HG03442 (cell line): Measurements from ENCODE around the gene FAM181A.

Experiments
- ATAC-seq: cut with Tn5 transposase; IDR thresholded peaks from one replicate; pipeline ENCODE4 v1.9.1; 2021; ENCODE audit warnings: mild to moderate bottlenecking, moderate library complexity; ENCODE audit not compliant: unreplicated experiment

Gene FAM181A

DNA sequence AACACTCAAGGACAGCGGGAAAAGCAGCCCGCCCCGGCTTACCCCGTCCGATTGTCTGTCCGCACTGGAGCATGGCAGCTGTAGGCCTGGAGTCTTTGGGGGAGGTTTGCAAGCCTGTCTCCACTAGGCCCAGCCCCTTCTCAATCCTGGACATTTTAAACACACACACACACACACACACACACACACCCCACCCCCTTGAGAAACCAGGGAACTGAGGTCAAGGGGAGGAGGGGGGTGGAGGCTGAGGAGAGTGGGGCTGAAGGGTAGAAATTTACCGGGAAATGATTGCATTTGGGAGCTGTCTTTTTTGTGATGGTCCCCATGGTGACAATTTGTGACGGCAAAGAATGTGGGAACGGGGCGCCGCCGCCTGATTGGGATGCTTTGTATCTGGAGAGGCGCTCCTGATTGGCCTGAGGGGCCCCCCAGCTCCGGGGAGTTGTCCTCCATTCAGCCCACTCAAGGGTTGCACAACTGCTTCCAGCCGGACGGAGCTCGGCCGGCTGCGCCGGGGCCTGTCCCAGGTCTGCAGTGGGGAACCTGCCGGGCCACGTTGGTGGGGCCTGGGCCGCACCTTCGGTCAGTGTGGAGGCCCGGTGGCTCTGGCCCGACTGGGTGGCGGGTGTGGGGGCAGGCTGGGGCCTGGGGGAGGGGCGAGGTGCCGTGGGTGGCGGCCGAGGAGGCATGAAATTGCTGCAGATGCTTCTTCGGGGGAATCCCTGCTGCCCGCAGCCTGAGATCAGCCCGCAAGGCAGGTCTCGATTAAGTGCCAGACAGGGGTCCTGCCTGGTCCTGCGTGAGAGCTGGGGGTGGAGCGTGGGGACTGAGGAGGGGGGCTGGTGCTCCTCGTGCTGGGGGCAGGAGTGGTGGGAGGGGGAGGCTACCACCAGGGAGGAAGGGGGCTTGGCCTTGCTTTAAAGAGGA lies at the start of gene FAM181A:
Gene FAM181A, plus strand, starts transcription at position 472 of the 927 bp plus-strand sequence. CDS start 942 bp downstream, outside the sequence.
- ATAC-seq = no peak

DNA sequence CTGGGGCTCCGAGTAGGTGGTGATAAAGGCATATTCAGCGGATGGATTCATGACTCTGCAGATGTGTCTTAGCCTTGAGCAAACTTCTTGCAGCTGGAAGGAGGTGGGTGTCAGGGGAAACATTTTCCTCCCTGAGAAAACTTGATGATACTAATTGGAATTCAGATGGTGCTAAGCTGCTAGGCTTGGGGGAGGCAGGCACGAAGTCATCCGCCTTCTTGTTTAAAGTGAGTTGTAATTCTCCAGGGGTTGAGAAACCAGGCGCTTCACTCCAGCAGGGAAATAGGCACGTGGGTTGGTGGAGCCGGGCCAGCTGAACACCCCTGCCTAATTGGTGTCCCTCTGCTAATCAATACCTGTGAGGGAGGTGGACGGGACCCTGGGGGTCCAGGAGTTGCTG lies 48.9 kb upstream of the FAM181A start:
- ATAC-seq = no peak

DNA sequence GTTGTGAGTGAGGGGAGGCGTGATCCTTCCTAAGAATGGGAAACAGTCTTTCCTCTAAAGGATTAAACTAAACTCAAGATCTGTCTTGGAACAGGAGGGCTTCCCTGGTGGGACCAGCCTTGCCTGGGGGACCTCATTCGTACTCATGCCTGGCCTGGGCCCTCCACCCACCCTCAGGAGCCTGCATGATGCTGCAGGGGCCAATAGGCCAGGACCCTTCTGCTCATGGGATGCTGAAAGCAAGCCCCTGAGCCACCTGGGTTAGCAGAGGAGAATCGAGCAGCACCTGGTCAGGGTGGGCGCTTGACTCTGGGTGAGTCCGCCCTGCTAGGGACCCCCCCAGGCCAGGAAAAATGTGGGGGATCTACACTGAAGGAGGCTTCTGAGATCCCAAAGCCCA lies 48.3 kb upstream of the FAM181A start:
- no peak for ATAC-seq

DNA sequence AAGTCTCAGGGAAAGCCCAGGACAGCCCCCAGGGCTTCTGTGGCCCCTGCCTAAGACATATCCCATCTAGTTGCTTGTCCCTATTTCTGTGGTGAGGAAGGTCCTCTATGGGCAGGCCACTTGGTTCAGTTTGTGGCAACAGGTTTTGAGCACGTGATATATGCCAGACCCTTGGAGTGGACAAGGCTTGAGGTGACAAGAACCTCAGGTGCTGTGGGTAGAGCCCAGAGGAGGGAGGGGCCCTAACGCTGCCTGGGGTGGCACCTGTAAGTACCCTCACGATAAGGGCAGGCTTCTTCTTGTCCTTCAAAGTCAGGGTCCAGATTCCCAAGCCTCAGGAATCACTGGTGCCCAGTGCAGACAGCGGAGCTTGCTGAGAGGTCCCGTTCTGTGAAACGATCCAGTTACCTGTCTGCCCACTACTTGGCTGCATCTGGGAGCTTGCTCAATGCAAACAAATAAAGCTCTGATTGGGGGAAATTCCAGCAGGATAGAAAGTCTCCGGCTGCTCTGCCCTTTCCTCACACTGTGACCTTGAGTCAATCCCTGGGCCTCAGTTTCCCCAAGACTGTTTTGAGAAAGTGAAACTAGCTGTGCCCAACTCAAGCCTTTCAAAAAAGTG lies 47.7 kb upstream of the FAM181A start:
- ATAC-seq = no peak

DNA sequence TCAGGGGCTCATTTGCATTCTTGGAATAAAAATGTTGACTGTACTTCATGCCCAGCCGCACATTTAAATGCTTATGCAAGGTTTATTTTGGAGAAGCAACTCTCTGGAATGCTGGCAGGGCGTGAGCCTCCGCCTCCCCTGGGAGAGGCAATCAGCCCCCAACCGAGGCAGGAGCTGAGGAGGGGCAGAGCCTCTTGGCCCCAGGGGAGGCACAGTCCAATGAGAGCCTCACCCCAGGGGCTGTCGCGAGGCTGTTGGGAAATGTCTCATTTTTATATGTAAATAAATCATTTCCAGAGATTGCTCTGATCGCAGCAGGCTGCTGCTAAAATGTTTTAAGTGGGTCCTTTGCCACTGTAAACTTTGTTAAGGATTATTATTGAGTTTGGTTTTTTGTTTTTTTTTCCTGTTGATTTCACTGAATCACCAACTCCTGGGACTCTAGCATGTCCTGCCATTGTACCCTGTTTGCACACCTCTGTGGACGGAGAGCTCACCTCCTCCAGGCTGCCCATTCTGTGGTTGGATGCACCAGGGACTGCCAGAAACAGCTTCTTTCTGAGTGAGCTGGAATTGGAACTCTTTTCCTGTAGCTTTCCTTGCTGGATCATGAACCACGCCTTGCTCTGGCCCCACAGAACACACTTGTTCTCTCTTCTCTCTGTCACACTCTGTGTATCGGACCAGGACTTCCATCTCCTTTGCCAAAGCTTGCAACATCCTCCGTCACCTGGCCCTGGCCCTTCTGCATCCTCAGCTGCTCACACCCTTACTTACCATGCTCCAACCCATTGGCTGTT lies 46.9 kb upstream of the FAM181A start:
- ATAC-seq = no peak

DNA sequence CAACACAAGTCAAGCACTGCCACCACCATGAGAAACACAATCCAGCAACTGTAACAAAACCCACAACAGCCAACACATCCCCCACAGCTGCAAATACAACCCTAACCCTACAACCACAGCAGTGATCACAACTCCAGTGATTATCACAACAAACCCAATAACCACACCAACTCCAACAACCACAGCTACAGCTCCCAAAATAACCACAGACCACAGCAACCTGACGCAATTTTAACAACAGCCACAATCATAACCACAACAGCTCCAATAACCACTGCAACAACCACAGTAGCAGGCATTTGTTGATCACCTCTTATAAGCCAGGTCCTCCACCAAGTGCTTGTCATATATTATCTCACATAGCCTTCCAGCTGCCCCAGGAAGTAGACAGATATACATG lies 42.2 kb upstream of the FAM181A start:
- no peak for ATAC-seq

DNA sequence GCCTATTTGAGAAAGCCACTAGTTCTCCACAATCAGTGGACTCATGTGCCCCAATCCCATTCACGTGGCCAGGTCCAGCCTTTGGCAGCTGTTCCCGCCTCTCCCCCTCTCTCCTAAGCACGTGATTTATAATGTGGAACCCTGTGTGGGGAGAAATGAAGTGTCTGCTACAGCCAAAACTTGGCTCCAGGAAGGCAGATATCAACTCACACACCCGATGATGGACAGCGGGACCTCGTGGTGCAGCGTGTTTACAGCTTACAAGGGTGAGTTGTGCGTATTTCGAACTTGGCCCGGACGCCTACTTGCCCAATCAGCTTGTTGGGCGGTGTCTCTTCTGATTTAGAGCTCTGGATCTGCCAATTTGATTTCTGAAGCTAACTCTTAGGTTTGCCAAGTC lies 38.1 kb upstream of the FAM181A start:
- no peak for ATAC-seq

DNA sequence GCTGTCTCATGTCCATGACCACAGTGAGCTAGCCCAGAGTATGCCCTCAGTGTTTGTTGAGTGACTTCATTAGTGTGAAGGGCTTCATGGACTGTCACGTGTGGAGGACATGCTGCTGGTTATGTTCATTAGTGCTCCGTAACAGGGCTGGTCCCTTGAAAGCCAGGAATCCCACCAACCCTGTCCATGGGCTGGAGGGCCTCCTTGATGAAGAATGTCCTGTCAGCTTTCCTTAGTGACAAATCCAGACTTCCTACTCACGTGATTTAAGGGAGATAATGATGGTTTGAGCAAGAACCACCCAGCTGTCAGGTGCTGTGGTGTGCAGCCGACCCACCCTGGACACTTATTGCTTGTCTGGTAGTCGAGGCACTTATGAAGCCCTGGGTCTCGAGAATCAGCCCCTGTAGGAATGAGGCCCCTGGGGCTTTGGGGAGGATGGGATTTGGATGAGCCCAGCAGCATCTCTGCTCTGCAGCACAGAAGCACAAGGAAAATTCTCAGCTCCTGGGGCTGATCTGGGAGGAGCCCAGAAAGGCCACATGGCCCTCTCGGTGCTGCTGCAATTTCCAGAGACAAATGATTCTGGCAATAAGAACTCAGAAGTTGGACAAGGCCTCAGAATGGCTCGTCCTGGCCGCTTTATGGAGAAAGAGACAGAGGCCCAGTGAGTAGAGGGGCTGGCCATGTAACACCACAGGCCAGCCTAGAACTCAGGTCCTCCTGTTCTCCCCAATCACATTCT lies 37.2 kb upstream of the FAM181A start:
- no peak for ATAC-seq

DNA sequence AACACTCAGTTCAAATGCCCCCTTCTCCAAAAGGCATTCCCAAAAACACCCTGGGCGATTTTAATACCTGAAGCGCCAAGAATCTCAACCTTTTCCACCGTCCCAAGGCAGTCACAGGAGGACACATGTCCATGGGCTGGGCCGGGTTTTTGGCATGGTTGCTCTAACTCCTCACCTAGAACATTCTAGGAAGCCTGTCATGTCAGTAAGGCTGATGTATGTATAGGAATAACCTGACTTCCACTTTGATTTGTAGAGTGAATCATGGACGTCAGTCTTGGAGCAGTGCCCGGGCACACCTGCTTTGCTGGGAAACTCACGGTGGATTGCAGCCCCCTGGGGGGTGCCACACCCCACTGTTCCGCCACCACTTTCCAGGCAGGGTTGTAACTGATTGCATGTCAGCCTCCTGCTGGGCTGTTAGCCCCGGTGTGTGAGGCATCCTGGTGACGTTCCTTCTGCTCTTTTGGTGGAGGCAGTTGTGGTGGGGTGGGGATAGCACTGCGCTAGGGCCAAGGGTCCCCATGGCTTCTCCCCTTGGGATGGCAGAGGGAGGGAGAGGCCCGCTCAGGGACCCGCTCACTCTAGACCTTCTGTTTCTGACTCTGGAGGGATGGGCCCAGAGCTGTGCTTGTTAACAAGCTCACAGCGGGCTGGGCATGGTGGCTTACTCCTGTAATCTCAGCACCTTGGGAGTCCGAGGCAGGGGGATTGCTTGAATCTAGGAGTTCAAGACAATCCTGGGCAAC lies 35.2 kb upstream of the FAM181A start:
- no peak for ATAC-seq

DNA sequence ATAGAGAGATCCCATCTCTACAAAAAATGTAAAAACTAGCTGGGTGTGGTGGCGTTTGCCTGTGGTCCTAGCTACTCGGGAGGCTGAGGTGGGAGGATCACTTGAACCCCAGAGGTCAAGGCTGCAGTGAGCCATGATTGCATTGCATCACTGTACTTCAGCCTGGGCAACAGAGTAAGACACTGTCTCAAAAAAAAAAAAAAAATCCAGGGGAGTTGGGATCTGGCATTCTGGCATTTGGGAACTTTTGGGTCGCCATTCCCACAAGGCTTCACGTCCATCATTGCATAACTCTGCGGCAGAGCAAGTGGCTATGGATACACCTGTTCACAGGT lies 34.7 kb upstream of the FAM181A start:
- ATAC-seq = no peak

DNA sequence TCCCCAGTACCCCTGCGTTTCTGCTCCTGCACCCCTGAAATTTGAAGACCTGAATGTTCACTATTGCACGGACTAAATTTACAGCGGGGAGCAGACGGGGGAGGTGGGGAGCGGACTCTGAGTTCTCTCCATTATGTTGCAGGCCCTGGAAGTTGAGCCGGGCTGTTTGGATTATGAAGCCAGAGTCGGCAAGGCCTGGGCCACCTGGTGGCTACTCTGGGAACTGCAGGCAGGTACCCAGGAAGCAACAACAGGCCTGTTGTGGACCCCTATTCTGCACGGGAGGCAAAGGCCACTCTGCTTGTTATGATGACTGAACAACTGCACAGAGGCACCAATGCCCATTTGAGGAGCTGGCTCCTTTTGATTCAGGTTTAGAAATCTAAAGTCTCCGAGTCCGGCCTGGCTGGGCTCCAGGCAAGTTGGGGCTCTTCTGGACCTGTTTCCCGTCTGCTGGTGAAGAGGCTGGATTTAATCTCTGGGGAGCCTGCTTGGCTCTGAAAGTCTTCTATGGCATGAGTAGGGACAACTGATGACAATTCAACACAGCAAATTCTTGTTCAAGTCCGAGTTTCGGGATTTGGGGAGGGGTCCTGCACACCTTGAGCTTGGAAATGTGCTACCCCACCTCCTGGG lies 34.1 kb upstream of the FAM181A start:
- ATAC-seq = no peak

DNA sequence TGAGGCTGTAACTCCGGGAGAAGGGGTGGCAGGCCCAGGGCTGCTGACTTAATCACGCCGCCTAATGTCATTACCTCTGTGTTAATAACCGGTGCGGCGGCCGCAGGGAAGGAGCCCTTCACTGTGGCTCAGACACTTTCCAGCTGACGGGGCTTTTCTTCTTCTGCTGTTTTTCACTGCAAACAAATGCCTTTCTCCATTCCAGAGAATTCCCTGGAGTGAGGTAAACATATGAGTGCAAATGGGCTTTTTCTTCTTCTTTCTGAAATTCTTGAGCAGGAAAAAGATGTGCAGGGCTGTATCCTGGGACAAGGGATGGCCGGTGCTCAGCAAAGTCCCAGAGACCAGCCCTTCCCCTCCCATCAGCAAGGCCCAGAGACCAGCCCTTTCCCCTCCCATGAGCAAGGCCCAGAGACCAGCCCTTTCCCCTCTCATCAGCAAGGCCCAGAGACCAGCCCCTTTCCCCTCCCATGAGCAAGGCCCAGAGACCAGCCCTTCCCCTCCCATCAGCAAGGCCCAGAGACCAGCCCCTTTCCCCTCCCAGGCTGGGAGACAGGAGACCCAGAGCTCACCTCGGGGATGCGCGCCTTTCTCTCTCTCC lies 33.4 kb upstream of the FAM181A start:
- no peak for ATAC-seq

DNA sequence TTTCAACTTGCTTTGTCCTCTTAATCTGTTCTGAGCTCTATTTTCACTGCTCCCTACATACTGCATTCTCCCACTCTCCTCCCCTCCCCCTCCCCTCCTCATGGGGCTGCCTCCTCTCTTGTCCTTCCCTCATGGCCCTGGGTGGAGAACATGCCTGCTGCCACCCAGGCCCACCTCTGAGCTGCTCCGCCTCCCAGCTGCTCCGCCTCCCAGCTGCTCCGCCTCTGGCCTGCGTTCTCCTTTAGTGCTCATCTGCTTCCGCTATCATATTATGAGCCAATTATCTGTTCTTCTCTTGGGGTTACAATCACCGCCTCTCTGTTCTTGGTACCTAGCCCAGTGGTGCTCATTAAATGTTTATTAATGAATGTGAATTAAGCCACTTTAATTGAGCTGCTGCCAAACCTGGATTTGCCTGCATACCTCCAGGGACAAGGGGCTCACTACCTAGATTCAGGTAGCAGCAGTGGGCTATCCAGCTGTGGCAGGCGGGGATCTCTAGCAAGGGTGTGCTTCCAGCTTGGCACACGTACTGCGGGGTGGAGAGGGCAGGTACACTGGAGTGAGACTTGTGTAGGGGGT lies 32.0 kb upstream of the FAM181A start:
- no peak for ATAC-seq

DNA sequence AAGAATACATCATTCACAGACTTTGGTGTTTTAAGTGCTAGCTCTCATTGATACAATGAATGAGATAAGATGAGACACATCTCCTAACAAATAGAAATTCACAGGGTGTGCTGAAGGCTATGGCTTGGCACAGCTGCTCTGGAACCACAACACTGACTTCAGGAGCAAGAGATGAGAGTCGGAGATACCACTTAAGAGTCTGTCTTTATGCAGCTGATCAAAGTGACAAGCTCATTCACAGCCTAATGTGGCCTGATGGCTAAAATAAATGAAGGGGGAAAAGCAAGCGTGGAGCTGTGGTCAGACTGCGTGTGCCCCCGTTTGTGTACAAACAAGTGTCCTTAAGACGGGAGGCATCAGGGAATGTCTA lies 29.7 kb upstream of the FAM181A start:
- ATAC-seq = no peak

DNA sequence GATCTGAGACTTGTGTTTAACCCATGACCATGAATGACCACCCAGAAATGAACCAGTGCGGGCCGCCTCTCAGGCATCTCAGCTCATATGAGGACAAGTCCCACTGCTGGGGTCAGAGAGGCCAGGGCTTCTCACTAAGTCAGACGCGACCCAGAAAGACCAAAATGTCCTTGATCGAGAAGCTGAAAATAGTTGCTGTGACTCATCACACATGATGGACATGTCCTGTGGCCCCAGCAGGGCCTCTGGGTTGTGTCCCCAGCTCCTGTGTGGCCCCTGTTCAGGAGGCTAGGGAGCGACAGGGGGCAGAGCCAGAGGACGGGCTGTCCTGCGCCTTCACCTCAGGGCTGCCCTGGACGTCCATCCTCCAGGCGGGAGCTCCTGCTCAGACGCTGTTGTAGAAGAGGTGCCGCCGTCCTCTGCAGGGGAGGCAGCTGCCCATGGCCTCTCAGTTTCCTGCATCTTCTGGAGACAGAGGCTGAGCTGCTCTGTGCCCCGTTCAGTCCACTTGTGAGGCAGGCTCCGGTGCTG lies 29.0 kb upstream of the FAM181A start:
- no peak for ATAC-seq

DNA sequence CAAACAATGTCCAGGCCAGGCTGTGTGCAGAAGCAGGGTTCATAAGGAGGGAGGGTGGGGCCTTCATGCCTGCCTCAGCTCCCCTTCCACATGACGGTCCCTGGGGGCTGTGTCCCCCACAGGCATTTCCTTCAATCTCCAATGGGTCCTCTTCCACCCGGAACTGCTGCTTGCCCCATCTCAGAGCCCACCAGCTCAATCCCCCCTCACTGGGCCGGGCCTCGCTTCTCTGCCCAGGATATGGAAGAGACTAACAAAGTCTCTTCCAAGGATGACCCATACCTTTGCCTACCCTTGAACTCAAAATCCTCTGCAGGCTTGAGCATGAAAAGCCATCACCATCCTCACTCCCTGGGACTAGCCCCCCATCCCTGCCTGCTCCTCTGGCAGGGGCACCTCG lies 28.4 kb upstream of the FAM181A start:
- ATAC-seq = no peak

DNA sequence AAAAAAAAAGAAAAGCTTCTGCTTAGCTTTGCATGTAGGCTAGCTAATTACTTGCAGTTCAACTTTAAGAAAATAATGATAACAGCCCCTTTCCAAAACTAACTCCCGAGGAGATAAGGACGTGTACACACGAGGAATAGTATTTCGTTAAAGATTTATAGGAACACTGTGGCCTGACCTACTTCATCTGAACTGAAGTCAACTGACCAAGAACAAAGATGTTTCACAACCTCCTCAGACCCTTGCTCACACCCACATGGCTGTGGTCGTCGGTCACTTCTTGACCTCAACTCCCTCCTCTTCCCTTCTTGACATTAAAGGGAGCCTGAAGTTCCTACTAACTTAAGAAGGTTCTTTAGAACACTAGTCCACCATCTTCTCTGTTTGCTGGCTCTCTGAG lies 25.3 kb upstream of the FAM181A start:
- no peak for ATAC-seq

DNA sequence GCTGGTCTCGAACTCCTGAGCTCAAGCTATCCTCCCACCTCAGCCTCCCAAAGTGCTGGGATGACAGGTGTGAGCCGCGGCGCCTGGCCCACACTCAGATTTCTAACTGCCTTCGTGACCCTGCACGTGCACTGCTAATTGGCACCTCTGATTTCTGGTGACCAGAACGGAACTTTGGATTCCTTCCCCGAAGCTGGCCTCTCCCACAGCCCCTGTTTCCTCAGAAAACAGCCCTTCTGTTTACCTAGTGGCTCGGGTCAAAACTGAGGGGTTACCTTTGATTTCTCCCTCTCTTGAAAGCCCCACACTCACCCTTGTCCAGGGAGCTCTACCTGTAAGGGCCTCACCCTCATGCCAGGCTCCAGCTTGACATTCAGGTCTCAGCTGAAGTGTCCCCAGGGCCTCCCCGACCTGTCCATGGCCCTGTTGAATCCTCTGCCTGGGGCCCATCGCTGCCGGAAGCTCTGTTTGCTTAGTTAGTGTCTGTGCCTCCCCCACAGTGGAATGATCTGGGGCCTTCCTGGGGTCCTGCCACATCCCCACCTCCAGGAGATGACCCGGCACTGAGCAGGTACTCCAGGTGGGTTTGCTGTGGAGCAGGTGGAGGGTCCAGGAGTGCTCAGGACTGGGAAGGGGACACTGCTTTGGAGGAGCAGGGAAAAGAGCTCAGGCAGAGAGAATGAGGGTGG lies 24.4 kb upstream of the FAM181A start:
- ATAC-seq = no peak
